ENCODE measurements around the gene PLA2G2F.

The PLA2G2F gene

GRCh38 chr1:20184997-20185833, 46.1 kb downstream of the PLA2G2F start:
- no peak overlapping the region for H3K4me3 ChIP-seq (ENCODE audit: low read depth, low read length)
- no peak for DNase-seq (ENCODE audit: low read depth)

GRCh38 chr1:20185834-20186782, 47.0 kb downstream of the PLA2G2F start, which contains the start of the genes PLA2G2C and UBXN10:
TSS of gene PLA2G2C (minus strand) at chr1:20186518. CDS start at chr1:20177363, 9,155 bp downstream.
TSS of gene UBXN10 (plus strand) at chr1:20186096. CDS start at chr1:20190562, 4,466 bp downstream.
- no peak within 1 kb of the TSS for H3K4me3 ChIP-seq (ENCODE audit: low read depth, low read length)
- no peak for DNase-seq (ENCODE audit: low read depth)

DNA sequence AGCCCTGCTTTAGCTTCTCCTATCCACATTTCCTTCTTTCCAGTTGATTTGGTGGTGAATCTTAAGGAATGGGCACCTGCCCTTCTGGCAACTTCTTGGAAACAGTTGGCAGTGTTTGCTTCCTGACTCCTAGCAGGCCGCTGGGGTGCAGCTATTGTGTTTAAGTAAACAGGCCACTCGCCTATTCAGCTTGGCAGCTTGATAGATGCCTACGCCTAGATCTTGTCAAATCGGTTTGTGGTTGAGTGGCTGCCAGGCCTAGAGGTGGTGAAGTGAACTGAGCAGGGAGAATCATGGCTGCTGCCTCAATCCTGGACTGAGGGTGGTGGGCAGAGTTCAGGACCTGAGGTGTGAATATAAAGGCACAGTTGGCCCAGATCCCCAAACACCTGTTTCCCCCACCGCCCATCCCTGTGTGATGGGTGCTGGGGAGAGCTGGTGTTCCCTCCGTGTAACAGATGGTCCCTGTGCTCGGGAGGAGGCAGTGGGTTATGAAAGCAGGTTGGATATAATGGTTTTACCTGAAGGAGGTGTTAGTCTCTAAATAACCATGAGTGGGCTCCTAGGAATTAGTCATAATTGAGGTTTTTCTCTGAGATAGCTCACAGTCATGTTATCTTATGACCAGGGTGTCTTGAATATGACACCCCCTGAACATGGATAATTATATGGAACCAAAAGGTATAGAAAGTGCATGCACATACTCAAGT, 48.1 kb downstream of the PLA2G2F start:
- no peak for DNase-seq (ENCODE audit: low read depth)
- no peak overlapping the region for H3K4me3 ChIP-seq (ENCODE audit: low read depth, low read length)

- no peak for DNase-seq (ENCODE audit: low read depth)
- no peak overlapping the region for H3K4me3 ChIP-seq (ENCODE audit: low read depth, low read length)
Observed at GRCh38 chr1:20187813-20188454, 48.8 kb downstream of the PLA2G2F start.

DNA sequence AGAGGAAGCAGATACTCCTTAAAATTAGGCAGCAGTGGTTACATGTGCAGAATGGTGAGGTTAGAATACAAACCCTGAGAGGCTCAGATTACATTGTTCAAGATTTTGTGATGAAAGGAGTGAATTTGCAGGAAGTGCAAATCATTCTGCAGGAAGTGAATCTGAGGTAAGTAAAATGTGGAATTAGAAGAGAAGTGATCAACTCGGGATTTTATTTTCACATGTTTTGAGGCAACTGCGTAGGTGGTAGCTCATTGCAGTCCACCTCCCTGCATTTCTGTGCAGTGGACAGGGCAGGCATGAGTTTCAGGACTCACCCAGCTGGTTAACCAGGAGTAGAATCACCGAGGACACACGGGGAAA, 49.3 kb downstream of the PLA2G2F start:
- H3K4me3 ChIP-seq (ENCODE audit: low read depth, low read length): no peak overlapping the region
- no peak for DNase-seq (ENCODE audit: low read depth)

DNA sequence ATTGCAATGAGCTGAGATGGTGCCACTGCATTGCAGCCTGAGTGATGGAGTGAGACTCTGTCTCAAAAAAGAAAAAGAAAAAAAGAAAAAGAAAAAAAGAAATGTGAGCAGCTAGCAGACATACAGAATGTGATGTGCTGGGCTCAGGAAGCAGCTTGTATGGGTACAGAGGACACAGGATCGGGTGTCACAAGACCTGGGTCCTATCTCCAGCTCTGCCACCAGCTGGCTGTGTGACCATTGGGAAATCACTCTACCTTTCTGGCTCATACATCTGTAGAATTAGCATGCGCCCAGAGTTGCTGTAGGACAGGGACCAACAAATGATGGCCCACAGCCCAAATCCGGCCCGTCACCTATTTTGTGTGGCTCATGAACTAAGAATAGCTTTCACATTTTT, 50.5 kb downstream of the PLA2G2F start:
- DNase-seq (ENCODE audit: low read depth): no peak
- no peak overlapping the region for H3K4me3 ChIP-seq (ENCODE audit: low read depth, low read length)

- no peak for DNase-seq (ENCODE audit: low read depth)
- no peak overlapping the region for H3K4me3 ChIP-seq (ENCODE audit: low read depth, low read length)
Observed at GRCh38 chr1:20190256-20191160, 51.4 kb downstream of the PLA2G2F start.

DNA sequence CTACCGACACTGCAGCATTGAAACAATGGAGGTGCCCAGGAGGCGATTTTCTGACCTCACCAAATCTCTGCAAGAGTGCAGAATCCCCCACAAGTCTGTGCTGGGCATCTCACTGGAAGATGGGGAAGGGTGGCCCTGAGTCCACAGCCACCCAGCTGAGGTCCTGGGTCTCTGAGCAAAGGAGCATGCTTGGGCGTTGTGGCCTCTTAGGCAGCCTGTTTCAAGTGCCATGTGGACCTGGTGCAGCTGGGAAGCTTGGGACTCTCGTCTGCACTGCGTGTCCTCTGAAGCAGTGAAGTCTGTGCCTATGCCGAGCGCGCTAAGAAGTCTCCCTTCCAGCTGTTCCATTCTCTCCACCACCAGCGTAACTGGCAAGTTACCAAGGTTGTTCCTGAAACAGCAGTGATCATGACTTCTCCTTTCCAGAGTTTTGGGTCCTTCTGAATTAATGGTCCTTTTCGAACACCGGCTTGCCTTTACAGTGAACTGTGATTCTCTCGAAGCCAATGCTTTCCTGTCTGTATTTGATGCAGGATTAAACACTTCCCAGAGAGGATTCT, 52.2 kb downstream of the PLA2G2F start:
- no peak for DNase-seq (ENCODE audit: low read depth)
- H3K4me3 ChIP-seq (ENCODE audit: low read depth, low read length): no peak overlapping the region

GRCh38 chr1:20192364-20192763, 53.2 kb downstream of the PLA2G2F start:
- H3K4me3 ChIP-seq (ENCODE audit: low read depth, low read length): no peak overlapping the region
- no peak for DNase-seq (ENCODE audit: low read depth)

GRCh38 chr1:20192871-20193411, 53.8 kb downstream of the PLA2G2F start:
- H3K4me3 ChIP-seq (ENCODE audit: low read depth, low read length): no peak overlapping the region
- DNase-seq (ENCODE audit: low read depth): no peak

GRCh38 chr1:20194224-20194623, 55.1 kb downstream of the PLA2G2F start:
- DNase-seq (ENCODE audit: low read depth): no peak
- no peak overlapping the region for H3K4me3 ChIP-seq (ENCODE audit: low read depth, low read length)

DNA sequence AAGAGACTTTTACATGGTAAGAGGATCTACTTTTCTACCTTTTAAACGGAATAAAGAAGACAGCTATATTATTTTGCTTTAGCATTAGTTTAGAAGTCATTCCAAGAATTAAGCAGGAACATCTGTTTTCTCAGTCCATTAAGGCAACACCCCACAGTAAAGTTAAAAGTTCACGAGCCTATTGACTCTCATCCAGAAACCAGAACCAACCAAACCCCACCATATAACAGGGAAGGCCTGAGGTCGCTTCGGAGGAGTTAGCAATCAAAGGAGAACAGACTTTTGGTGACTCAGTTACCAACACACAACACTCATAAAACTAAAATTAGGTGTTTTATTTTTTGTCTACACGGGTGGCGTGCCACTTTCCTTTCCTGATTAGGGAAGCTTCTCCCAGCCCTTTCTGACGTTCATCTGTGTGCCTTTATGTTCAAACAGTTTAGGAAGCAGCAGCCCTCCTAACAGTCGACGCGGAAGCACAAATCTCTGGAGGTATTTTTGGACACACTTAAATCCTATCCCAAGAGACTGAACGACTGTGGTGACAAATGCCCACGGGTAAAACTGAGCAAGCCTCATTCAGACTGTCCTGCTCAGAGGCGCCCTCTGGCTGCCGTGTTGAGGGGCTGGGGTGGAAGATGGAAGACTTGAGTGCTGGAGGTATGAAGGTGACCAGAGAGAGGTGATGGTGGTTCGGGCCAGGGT, 55.8 kb downstream of the PLA2G2F start:
- no peak overlapping the region for H3K4me3 ChIP-seq (ENCODE audit: low read depth, low read length)
- no peak for DNase-seq (ENCODE audit: low read depth)

DNA sequence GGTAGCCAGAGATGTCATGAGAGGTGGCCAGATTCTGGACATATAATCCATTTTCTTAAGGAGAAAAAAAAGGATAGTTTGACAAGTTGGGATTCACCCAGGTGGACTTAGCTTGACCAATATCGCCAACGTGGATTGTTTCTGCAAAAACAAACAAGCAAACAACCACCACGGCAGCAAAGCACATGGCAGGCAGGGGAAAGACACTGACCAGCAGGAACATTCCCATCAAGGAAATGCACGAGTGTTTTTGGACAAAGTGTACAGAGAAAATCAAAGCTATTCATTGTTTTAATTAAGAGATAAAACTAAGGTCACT, 56.3 kb downstream of the PLA2G2F start:
- no peak for DNase-seq (ENCODE audit: low read depth)
- H3K4me3 ChIP-seq (ENCODE audit: low read depth, low read length): no peak overlapping the region

- no peak for DNase-seq (ENCODE audit: low read depth)
- H3K4me3 ChIP-seq (ENCODE audit: low read depth, low read length): no peak overlapping the region
Observed at GRCh38 chr1:20197329-20197791, 58.2 kb downstream of the PLA2G2F start.

GRCh38 chr1:20198296-20198695, 59.2 kb downstream of the PLA2G2F start:
- no peak overlapping the region for H3K4me3 ChIP-seq (ENCODE audit: low read depth, low read length)

GRCh38 chr1:20198918-20199317, 59.8 kb downstream of the PLA2G2F start:
- no peak overlapping the region for H3K4me3 ChIP-seq (ENCODE audit: low read depth, low read length)
- no peak for DNase-seq (ENCODE audit: low read depth)

More at GRCh38 chr1:20198296-20198695, 59.2 kb downstream of the PLA2G2F start:
- DNase-seq (ENCODE audit: low read depth): no peak

DNA sequence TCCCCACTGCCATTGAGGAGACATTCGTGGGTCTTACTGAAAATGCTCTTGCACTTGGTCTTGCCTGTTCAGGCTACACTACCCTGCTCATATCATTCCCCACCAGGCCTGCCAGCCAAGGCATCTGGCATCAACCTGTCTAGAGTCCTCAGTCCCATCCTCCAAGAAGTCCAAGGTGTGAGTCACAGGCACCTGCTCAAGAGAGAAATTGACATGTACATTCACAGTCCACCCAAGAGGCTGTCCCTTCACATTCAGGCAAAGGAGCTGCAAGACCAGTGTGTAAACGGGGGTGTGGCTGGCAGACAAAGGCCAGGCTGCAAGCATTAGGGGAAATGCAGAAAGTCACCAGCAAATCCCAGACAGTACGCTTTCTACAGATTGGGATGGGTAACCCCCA, 60.3 kb downstream of the PLA2G2F start:
- DNase-seq (ENCODE audit: low read depth): no peak

More for the DNA sequence above, 60.3 kb downstream of the PLA2G2F start:
- no peak overlapping the region for H3K4me3 ChIP-seq (ENCODE audit: low read depth, low read length)

Measured in skeletal muscle cell (primary cell).